KMS-11 (cell line): ENCODE measurements around the gene NOA1.

Source experiments
- H2AFZ ChIP-seq: fragments of 200-600 bp; sonication (generic); 2 replicates; pipeline ENCODE4 v1.6.1; 2016; ENCODE audit warnings: antibody characterized with exemption, mixed run types, low read depth
- H3K27ac ChIP-seq: fragments of 200-600 bp; sonication (generic); 2 replicates; pipeline ENCODE4 v1.6.1; 2016; ENCODE audit warnings: mild to moderate bottlenecking, mixed run types
- H3K27me3 ChIP-seq: fragments of 200-600 bp; sonication (generic); 2 replicates; pipeline ENCODE4 v1.6.1; 2017; ENCODE audit warnings: mild to moderate bottlenecking, low read depth, mixed run types, moderate library complexity; ENCODE audit not compliant: insufficient read depth
- H3K36me3 ChIP-seq: fragments of 200-600 bp; sonication (generic); 2 replicates; pipeline ENCODE4 v1.6.1; 2017; ENCODE audit warnings: mild to moderate bottlenecking, mixed run types; ENCODE audit not compliant: insufficient read depth
- H3K4me1 ChIP-seq: fragments of 200-600 bp; sonication (generic); 2 replicates; pipeline ENCODE4 v1.6.1; 2016; ENCODE audit warnings: mild to moderate bottlenecking, low read depth, mixed run types; ENCODE audit not compliant: poor library complexity, severe bottlenecking
- H3K4me2 ChIP-seq: fragments of 200-600 bp; sonication (generic); 2 replicates; pipeline ENCODE4 v1.7.0; 2016; ENCODE audit warnings: mild to moderate bottlenecking, mixed run types
- H3K4me3 ChIP-seq: fragments of 200-600 bp; sonication (generic); IDR thresholded peaks from 2 replicates; pipeline ENCODE4 v1.6.1; 2017; ENCODE audit warnings: low read depth, low read length, mixed read lengths; ENCODE audit not compliant: insufficient read depth
- H3K79me2 ChIP-seq: fragments of 200-600 bp; sonication (generic); 2 replicates; pipeline ENCODE4 v1.6.1; 2016; ENCODE audit warnings: low read depth, mixed run types; ENCODE audit not compliant: insufficient read depth
- H3K9ac ChIP-seq: fragments of 200-600 bp; sonication (generic); 2 replicates; pipeline ENCODE4 v1.6.1; 2016; ENCODE audit warnings: mild to moderate bottlenecking, mixed run types
- H4K20me1 ChIP-seq: fragments of 200-600 bp; sonication (generic); 2 replicates; pipeline ENCODE4 v1.6.1; 2016; ENCODE audit warnings: mild to moderate bottlenecking, mixed run types; ENCODE audit not compliant: insufficient read depth
- TF ChIP-seq, protein P1 (sequence below): fragments of 200-600 bp; sonication (generic); conservative IDR thresholded peaks from 2 replicates; pipeline ENCODE4 v1.6.1; 2017; ENCODE audit warnings: low read depth, mild to moderate bottlenecking, antibody characterized with exemption, low read length, moderate library complexity, mixed read lengths

NOA1 gene

GRCh38 chr4:56972809-56973208 is 4.6 kb downstream of the NOA1 start:
- Histone ChIP-seq H3K27ac (no peak overlapping the region), H3K27me3 (no peaks in the 10 kb centered on the region), H3K36me3 (peaks cover 29% of the 10 kb centered on the region; the same call in 1 of the 2 replicates), H3K4me1 (peaks cover 21% of the 10 kb centered on the region), H4K20me1 (no peaks in the 10 kb centered on the region; the same call in 1 of the 2 replicates), H2AFZ (no peak overlapping the region), H3K79me2 (peaks cover 40% of the 10 kb centered on the region), H3K4me2 (no peak overlapping the region), H3K4me3 (no peak overlapping the region), H3K9ac (no peak overlapping the region)
- TF ChIP-seq, protein P1, sequence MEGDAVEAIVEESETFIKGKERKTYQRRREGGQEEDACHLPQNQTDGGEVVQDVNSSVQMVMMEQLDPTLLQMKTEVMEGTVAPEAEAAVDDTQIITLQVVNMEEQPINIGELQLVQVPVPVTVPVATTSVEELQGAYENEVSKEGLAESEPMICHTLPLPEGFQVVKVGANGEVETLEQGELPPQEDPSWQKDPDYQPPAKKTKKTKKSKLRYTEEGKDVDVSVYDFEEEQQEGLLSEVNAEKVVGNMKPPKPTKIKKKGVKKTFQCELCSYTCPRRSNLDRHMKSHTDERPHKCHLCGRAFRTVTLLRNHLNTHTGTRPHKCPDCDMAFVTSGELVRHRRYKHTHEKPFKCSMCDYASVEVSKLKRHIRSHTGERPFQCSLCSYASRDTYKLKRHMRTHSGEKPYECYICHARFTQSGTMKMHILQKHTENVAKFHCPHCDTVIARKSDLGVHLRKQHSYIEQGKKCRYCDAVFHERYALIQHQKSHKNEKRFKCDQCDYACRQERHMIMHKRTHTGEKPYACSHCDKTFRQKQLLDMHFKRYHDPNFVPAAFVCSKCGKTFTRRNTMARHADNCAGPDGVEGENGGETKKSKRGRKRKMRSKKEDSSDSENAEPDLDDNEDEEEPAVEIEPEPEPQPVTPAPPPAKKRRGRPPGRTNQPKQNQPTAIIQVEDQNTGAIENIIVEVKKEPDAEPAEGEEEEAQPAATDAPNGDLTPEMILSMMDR, result no peak

DNA sequence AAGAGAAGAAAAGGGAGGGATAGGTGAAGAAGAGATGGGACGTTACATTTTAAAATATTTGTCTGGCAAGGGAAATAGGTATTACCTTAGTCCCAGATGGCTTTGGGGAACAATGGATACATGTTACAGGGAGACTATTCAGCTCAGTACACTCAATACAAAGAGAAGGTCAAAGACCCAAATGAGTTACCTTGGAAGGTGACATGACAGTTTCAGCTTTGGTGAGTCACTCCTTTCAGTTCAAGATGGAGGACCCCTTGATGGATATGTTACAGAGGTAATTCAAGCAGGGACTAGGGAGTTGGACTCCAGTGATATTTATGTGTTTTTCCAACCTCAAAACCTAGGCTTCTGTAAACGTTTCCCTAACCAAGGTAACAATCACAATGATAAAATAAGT is 5.0 kb downstream of the NOA1 start:
- Histone ChIP-seq H4K20me1 (no peaks in the 10 kb centered on the region; the same call in 1 of the 2 replicates), H3K4me2 (no peak overlapping the region), H3K79me2 (peaks cover 40% of the 10 kb centered on the region), H2AFZ (no peak overlapping the region), H3K4me1 (peaks cover 21% of the 10 kb centered on the region), H3K4me3 (no peak overlapping the region), H3K27me3 (no peaks in the 10 kb centered on the region), H3K9ac (no peak overlapping the region), H3K36me3 (peaks cover 29% of the 10 kb centered on the region; the same call in 1 of the 2 replicates), H3K27ac (no peak overlapping the region)
- TF ChIP-seq, protein P1, result no peak

GRCh38 chr4:56971383-56971782 is 6.0 kb downstream of the NOA1 start:
- Histone ChIP-seq H3K4me3 (no peak overlapping the region), H3K79me2 (peaks cover 30% of the 10 kb centered on the region), H4K20me1 (no peaks in the 10 kb centered on the region; the same call in 1 of the 2 replicates), H3K4me2 (no peak overlapping the region), H3K36me3 (peaks cover 29% of the 10 kb centered on the region; the same call in 1 of the 2 replicates), H3K4me1 (peaks cover 21% of the 10 kb centered on the region), H3K27ac (no peak overlapping the region), H3K9ac (no peak overlapping the region), H3K27me3 (no peaks in the 10 kb centered on the region), H2AFZ (no peak overlapping the region)
- TF ChIP-seq, protein P1, result no peak

GRCh38 chr4:56961107-56961500 is 16.3 kb downstream of the NOA1 start:
- H3K27me3 ChIP-seq, result no peaks in the 10 kb centered on the region
- no peak overlapping the region for H3K4me2 ChIP-seq
- H3K36me3 ChIP-seq, result no peaks in the 10 kb centered on the region
- no peaks in the 10 kb centered on the region for H3K4me1 ChIP-seq
- H3K9ac ChIP-seq, result no peak overlapping the region
- H4K20me1 ChIP-seq, result no peaks in the 10 kb centered on the region
- TF ChIP-seq, protein P1, result no peak
- H3K27ac ChIP-seq, result no peak overlapping the region
- no peak overlapping the region for H3K4me3 ChIP-seq
- H3K79me2 ChIP-seq, result no peaks in the 10 kb centered on the region
- no peak overlapping the region for H2AFZ ChIP-seq
